A673 (cell line): ENCODE measurements around the gene VWF. TPM values are rescaled to one million over a fixed set of nuclear protein-coding genes. Genes with fewer than 3 reads are reported as not detected.

Experiments used
- BruUV-seq: library from RNA; stranded (reverse); fragments of 400-500 nt; replicated peaks from 2 replicates; lab custom pipeline; 2021; lab: Mats Ljungman, UMichigan
- CTCF ChIA-PET: fragments of 300-600 bp; sonication (Branson Sonifier 250); formaldehyde crosslinking; loops from one replicate; lab custom pipeline; 2022; ENCODE audit warnings: antibody characterized with exemption; lab: Charles Lee
- POLR2A ChIA-PET: fragments of 300-600 bp; sonication (Branson Sonifier 250); formaldehyde crosslinking; loops from one replicate; lab custom pipeline; 2022; ENCODE audit warnings: antibody characterized with exemption; ENCODE audit not compliant: low non-redundant PET; lab: Charles Lee
- DNase-seq: peaks from one replicate; pipeline ENCODE4 v3.0.0-alpha.2; 2015; ENCODE audit warnings: low spot score
- H3K27ac ChIP-seq: fragments of 200-600 bp; sonication (generic); 2 replicates; pipeline ENCODE4 v1.5.1; 2016; ENCODE audit warnings: mixed run types, low read depth, mild to moderate bottlenecking, mixed read lengths, antibody characterized with exemption, low read length; ENCODE audit not compliant: poor library complexity, severe bottlenecking
- H3K27me3 ChIP-seq: fragments of 200-600 bp; sonication (generic); replicated peaks from 2 replicates; pipeline ENCODE4 v1.6.1; 2017; ENCODE audit warnings: mixed run types, low read depth, mild to moderate bottlenecking, mixed read lengths, antibody characterized with exemption, low read length; ENCODE audit not compliant: insufficient read depth, poor library complexity
- H3K36me3 ChIP-seq: fragments of 200-600 bp; sonication (generic); 2 replicates; pipeline ENCODE4 v1.6.1; 2016; ENCODE audit warnings: mixed run types, mild to moderate bottlenecking, mixed read lengths, antibody characterized with exemption, low read length; ENCODE audit not compliant: insufficient read depth, poor library complexity, severe bottlenecking
- H3K4me1 ChIP-seq: fragments of 200-600 bp; sonication (generic); 2 replicates; pipeline ENCODE4 v1.6.1; 2017; ENCODE audit warnings: mixed run types, mild to moderate bottlenecking, mixed read lengths, antibody characterized with exemption, low read length; ENCODE audit not compliant: insufficient read depth, poor library complexity, severe bottlenecking
- H3K4me3 ChIP-seq: fragments of 200-600 bp; sonication (generic); 2 replicates; pipeline ENCODE4 v1.5.1; 2016; ENCODE audit warnings: low read depth, mixed run types, mild to moderate bottlenecking, mixed read lengths, low read length; ENCODE audit not compliant: poor library complexity, severe bottlenecking
- H3K9me3 ChIP-seq: fragments of 200-600 bp; sonication (generic); 2 replicates; pipeline ENCODE4 v1.6.1; 2016; ENCODE audit warnings: mixed run types, low read depth, mild to moderate bottlenecking, mixed read lengths, antibody characterized with exemption, low read length; ENCODE audit not compliant: poor library complexity, severe bottlenecking
- CTCF ChIP-seq: fragments of 300-800, 200-600 bp; sonication (generic); conservative IDR thresholded peaks from 2 replicates; pipeline ENCODE4 v1.5.1; 2017; ENCODE audit warnings: low read depth, mild to moderate bottlenecking, antibody characterized with exemption, low read length, moderate library complexity, mixed read lengths
- EZH2 ChIP-seq: fragments of 200-600 bp; sonication (generic); IDR thresholded peaks from 2 replicates; pipeline ENCODE4 v1.6.1; 2017; ENCODE audit warnings: borderline replicate concordance, low read depth, mild to moderate bottlenecking, mixed read lengths, antibody characterized with exemption, low read length; ENCODE audit not compliant: poor library complexity, severe bottlenecking
- intact Hi-C: fragments of 100-400 bp; cut with micrococcal nuclease; formaldehyde crosslinking; loops from one replicate; pipeline ENCODE4 v1.10.0; 2022; ENCODE audit not compliant: unreplicated experiment
- total RNA-seq: library from RNA; stranded (reverse); gene quantifications from 2 replicates; pipeline ENCODE4 v1.2.3, GENCODE V29; 2021

The VWF gene
- total RNA-seq, 1 experiment from 2014 or later, result not detected

- H3K27me3 ChIP-seq, result no peaks in the 10 kb centered on the region
- intact Hi-C loops, result no loop called here
- TF ChIP-seq CTCF (no peak), EZH2 (no peak)
- no peaks in the 10 kb centered on the region for H3K4me1 ChIP-seq
- BruUV-seq, result no TSS peak
- DNase-seq, result no peak
- H3K36me3 ChIP-seq, result no peaks in the 10 kb centered on the region
- H3K9me3 ChIP-seq, result no peaks in the 10 kb centered on the region
- POLR2A ChIA-PET, result no interaction called here
- CTCF ChIA-PET, result no interaction called here
- H3K27ac ChIP-seq, result no peak overlapping the region
- H3K4me3 ChIP-seq, result no peak overlapping the region
Measured at GRCh38 chr12:6132496-6132895, 8.0 kb upstream of the VWF start.

DNA sequence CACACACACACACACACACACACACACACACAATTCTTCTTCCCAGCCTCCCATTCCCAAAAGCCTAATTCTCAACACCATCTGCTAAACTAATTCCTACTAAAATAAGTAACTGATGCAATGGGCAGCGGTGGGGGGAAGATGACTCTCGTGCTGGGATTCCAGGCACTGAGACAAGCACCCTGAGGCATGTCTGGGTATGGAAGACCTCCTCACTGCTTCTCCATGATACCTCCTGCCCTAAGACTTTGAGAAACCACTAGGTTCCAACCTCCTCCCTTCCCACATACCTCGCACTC lies 789 bp upstream of the VWF start:
- Histone ChIP-seq H3K36me3 (no peaks in the 10 kb centered on the region), H3K9me3 (no peaks in the 10 kb centered on the region), H3K27ac (no peak overlapping the region), H3K4me3 (no peak overlapping the region), H3K27me3 (no peaks in the 10 kb centered on the region), H3K4me1 (no peaks in the 10 kb centered on the region)
- CTCF ChIA-PET, result no interaction called here
- POLR2A ChIA-PET, result no interaction called here
- intact Hi-C loops, result no loop called here
- DNase-seq, result no peak
- BruUV-seq, result no TSS peak
- no peak for TF ChIP-seq CTCF
- no peak for TF ChIP-seq EZH2

GRCh38 chr12:6123258-6123657 lies 1.2 kb downstream of the VWF start:
- H3K9me3 ChIP-seq, result no peaks in the 10 kb centered on the region
- DNase-seq, result no peak
- H3K36me3 ChIP-seq, result no peaks in the 10 kb centered on the region
- POLR2A ChIA-PET, result no interaction called here
- H3K4me3 ChIP-seq, result no peak overlapping the region
- CTCF ChIA-PET, result no interaction called here
- BruUV-seq, result no TSS peak
- no peak for TF ChIP-seq CTCF
- no peak for TF ChIP-seq EZH2
- no peak overlapping the region for H3K27ac ChIP-seq
- H3K4me1 ChIP-seq, result no peaks in the 10 kb centered on the region
- H3K27me3 ChIP-seq, result no peaks in the 10 kb centered on the region
- intact Hi-C loops, result no loop called here
